Astrocyte of the hippocampus (primary cell): ENCODE results near the gene TRIM66.
A peak's percentile ranks its signal among the peaks of the same experiment; 100 is the strongest.

Experiments used
- DNase-seq: peaks from one replicate; pipeline ENCODE4 v3.0.0; 2011; ENCODE audit warnings: low read depth, low spot score

The TRIM66 gene, protein sequence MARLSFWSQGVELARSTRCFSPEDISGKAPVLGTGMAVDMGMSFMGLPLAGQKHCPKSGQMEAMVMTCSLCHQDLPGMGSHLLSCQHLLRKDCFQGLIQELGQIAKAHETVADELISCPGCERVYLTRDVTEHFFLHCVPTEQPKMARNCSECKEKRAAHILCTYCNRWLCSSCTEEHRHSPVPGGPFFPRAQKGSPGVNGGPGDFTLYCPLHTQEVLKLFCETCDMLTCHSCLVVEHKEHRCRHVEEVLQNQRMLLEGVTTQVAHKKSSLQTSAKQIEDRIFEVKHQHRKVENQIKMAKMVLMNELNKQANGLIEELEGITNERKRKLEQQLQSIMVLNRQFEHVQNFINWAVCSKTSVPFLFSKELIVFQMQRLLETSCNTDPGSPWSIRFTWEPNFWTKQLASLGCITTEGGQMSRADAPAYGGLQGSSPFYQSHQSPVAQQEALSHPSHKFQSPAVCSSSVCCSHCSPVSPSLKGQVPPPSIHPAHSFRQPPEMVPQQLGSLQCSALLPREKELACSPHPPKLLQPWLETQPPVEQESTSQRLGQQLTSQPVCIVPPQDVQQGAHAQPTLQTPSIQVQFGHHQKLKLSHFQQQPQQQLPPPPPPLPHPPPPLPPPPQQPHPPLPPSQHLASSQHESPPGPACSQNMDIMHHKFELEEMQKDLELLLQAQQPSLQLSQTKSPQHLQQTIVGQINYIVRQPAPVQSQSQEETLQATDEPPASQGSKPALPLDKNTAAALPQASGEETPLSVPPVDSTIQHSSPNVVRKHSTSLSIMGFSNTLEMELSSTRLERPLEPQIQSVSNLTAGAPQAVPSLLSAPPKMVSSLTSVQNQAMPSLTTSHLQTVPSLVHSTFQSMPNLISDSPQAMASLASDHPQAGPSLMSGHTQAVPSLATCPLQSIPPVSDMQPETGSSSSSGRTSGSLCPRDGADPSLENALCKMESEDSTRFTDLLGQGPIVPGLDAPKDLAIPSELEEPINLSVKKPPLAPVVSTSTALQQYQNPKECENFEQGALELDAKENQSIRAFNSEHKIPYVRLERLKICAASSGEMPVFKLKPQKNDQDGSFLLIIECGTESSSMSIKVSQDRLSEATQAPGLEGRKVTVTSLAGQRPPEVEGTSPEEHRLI (N-terminal part only)

GRCh38 chr11:8682303-8683114 is at the start of gene TRIM66, which contains the start of gene RPL27A:
Gene TRIM66, minus strand, starts transcription at chr11:8682665. Its CDS starts 10,391 bp downstream, at chr11:8672274.
Gene RPL27A, plus strand, starts transcription at chr11:8682792. Its CDS starts 22 bp downstream, at chr11:8682814.
- DNase-seq, result peak; percentile 99

- DNase-seq, result no peak
These were observed 49.3 kb upstream of the TRIM66 start for GRCh38 chr11:8731647-8732323.

DNA sequence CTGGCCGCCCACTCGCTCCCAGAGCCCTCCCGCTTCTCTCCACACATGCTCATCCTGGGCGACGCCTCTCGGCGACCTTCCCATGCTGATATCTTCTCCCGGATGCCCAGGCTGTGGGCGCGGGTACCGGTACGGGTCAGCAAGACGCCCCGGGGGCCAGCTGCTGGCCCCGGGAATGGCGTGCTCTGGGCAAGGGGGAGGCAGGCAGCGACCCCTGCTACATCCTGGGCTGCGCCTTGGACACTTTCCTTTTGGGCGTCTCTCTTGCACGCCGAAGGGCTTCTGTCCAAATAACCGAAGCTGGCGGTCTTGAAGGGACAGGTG is 48.2 kb upstream of the TRIM66 start:
- DNase-seq, result no peak

DNA sequence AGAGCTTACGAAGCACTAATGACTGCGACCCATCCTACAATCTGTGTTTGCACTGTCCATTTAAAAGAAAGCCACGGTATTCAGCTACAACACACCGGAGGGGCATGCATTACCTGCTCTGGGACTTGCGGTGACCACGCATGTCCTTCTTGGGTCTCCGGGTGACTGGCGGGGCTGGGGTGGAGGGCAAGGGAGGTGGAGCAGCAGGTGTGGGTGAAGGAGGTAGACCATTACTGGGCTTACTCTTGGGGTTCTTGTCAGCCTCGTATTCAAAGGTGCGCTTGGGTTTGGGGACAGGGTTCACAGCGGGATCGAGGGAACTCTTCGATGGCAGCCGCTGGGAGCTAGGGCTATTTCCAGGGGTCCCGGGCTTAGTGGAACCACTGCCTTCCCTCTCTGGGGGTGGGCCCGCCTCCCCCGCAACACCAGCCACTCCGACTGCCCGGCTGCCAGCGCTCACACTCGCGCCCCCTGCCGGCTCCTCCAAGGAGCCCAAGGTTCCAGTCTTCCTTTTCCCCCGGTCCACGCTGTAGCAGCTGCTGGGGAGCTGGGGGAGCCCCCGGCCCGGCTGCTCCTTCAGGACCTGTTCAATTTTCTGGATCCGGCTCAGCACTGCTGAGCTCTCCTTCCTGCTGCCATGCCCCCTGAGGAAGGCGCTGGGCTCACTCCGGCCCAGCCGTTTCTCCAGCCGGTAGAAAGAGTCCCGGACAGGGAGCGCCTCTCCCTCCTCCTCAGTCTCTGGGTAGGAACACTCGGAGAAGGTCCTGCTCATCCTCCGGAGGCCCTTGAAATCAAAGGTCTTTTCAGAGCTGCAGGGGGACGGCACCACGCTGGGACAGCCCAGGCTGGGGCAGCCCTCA is 47.6 kb upstream of the TRIM66 start:
- no peak for DNase-seq

GRCh38 chr11:8729067-8729466 is 46.6 kb upstream of the TRIM66 start:
- DNase-seq, result no peak

- peak; percentile 41 for DNase-seq
These were observed 46.1 kb upstream of the TRIM66 start for GRCh38 chr11:8728563-8728962.

DNA sequence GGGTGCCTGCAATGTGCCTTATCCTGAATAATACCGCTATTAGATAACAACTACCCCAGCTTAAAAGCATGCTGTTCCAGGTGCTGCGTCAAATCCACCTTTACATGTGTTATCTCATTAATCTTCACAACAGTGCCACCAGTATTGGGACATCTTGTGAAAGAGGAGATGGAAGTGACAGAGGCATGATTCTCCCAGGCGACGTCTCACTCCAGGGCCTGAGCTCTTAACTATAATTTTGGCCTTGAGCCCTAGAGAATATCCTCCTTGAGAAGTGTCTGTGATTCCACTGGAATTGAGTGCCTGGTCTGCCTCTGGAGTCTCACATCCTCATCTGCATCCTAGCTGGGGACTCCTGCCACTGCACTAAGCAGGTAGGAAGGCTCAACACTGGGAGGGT is 43.9 kb upstream of the TRIM66 start:
- no peak for DNase-seq

- no peak for DNase-seq
These were observed 42.2 kb upstream of the TRIM66 start for GRCh38 chr11:8724682-8725081.

- DNase-seq, result no peak
These were observed 41.2 kb upstream of the TRIM66 start for GRCh38 chr11:8723711-8724110.

GRCh38 chr11:8722809-8723208 is 40.3 kb upstream of the TRIM66 start:
- no peak for DNase-seq

DNA sequence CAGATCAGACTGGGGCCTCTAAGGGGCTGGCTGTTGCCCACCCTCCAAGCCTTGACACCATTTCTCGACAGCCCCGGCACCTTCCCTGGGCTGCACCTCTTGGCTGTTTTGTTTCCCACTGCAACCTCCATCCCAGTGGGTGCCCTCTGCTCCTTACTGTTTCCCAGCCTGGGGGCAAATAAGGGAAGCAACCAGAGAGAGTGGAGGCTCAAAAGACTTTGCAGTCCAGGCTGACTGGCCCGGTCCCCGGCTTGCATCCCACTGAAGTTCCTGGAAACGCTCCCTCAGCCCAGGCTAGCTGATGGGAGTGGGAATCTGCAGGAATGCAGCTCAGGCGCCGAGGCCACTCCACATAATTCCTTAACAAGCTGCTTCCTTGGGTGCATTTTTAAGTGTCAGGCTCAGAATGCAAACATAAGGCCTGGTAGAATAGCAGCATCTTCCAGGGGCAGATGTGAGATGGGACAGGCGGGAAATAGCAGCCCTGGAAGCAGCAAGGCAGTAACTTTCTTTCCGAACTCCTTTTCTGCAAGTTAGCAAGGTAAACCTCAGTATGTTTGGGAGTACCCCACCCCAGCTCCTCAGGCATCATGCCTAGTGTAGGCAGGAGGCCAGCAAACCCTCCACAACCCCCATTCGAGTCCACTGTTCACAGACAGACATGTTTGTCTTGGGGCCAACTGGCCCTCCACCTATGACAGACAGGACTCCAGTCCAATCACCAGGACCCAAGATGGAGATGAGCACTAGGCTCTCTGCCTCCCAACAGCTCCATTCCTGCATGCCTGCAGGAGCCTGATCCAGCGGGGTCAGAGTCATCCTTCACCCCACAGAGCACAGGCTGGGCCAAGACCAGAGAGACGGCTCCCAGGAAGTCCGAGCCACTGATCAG is 39.4 kb upstream of the TRIM66 start:
- peak; percentile 79 for DNase-seq

- DNase-seq, result no peak
These were observed 38.6 kb upstream of the TRIM66 start for GRCh38 chr11:8720868-8721608.

DNA sequence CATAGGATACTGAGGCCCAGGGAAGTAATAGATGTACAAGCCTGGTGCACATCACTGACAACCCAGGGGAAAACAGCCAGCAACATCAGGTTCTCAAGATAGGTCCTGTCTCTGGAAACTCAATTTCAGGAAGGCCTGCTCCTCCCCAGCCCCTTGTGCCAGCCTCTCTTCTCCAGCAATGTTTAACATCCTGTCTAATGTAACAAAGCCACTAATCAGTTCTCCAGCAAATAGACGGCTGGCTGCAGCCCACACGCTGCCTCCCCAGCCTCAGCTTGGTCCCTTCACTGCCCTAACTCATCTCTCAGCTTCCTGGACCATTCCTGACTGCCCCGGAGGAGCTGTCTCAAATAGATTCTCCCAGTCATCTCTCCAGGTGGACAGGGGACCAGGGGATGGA is 37.9 kb upstream of the TRIM66 start:
- peak; percentile 41 for DNase-seq

DNA sequence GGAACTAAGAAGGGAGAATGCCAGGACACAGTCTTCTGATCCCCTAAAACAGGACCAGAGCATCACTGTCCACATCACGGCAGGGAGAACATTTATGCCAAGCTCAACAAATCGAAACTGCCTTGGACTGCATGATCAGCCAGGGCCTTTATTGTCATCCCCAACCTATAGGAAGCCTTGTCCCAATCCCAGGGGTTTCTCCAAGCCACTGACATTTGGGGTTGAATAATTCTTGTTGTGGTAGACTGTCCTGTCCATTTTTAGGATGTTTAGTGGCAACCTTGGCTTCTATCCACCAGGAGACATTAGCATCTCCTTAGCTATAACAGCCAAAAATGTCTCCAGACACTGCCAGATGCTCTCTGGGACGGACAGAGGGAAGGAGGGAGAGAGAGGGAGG is 37.3 kb upstream of the TRIM66 start:
- no peak for DNase-seq

DNA sequence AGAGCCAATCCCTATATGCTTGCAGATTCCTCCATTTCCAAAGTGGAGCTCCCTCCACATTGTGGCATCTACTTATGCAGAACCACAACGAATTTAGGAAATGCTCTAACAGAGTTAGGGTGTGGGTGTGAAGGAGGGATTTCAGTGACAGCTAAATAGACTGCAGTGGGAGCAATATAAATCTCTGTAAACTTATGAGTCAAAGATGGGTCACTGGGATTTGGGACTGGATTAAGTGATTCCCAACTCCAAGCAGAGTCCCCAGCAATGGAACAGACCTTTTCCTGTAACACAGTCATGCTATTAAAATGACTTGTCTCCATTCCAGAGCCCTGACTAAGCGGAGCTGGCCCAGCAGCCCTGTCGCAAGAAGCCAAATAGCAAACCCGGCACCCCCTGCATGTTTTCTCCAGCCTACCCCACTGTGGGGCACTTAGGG is 36.8 kb upstream of the TRIM66 start:
- peak; percentile 93 for DNase-seq

GRCh38 chr11:8717876-8718753 is 35.6 kb upstream of the TRIM66 start:
- DNase-seq, result peak; percentile 92

DNA sequence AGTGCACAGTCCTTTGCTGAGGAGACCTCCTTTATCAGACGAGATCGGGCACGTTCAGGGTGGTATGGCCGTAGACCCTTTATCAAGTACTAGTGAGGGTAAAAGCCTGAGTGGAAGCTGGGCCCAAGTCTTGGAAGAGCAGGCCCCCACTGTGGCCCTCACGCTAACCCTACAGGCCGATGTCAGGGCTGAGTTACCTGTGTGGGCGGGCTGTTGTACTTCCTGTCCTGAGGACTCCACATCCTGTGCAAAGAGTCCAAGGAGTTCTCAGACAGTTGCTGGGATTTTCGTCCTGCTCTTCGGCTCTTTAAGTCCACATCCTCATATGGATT is 35.0 kb upstream of the TRIM66 start:
- no peak for DNase-seq
